ENCODE results near the gene DENND1A. TPM values are rescaled to one million over a fixed set of nuclear protein-coding genes. Genes with fewer than 3 reads are reported as not detected.

DENND1A gene
- total RNA-seq, 1 donor from 2014 or later = 24.0 TPM

DNA sequence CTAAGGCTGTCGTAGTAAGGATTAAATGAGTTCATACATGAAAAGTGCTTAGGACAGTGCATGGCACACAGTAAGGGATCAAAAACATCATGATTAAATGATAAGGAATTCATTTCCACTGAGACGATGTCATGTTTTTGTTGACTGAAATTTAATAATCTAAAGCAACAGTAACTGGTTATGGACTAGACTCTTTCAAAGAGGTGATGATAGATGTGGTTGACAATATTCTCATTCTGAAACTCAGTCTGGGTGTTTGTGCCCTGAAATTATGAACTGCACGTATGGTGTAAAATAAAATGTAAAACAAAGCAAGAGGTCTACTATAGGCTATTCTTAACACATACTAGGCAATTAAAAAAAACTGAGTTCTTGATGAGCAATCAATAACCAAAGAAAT is 280.0 kb downstream of the DENND1A start:
- no peak for DNase-seq

- DNase-seq = no peak
These were observed 282.8 kb downstream of the DENND1A start for GRCh38 chr9:123647145-123647544.

DNA sequence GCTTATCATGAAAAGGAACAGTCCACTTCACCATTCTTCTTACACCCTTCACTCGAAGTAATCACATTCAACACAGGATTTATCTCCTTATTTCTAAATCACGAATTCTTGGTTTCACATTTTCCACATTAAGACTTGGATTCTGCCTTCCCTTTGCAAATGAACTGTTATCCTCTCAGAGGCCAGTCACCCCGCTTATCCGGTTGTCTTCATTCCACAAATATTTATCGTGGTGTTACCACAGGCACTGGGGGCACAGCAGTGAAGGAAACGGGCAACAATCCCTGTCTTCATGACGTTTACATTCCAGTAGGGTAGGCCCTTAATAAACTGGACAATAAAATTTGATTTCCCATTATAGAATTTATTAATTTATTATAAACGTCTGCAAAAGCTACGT is 284.2 kb downstream of the DENND1A start:
- DNase-seq = no peak

DNA sequence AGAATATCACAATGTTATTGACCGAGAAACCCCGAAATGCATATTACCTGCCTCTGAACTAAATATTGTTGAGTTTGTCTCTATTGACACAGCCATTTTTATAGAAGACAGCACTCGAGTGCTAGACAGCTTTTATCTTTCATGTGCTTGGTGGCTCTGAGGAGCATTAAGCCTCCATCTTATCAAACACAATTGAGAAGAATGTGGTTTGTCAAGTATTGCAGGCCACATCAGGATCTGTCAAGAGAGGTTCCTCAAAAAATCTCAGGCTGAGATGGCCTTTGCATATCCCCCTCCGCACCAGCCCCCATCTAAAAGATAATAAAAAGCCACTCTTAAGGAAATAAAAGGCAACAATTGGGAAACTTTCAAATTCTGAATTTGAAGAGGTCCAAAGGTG is 284.8 kb downstream of the DENND1A start:
- no peak for DNase-seq

DNA sequence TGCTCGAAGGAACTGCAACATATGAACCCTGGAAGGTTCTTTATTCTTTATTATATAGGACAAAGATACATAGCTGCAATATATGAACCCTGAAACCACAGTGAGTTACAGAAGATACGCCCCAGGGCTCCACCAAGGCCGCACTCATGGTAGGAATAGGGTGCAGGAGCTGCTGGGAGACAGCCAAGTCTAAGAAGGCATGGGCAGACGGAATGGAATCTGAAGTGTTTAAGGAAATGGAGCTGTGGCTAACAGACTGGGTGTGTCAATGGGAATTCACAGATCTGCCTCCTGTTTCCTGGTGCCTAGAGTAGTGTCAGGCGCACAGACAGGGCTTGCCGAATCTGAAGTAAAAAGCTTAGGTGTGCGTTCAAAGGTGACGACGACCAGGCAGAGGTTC is 286.4 kb downstream of the DENND1A start:
- DNase-seq = no peak

GRCh38 chr9:123642291-123643278 is 287.3 kb downstream of the DENND1A start:
- peak; percentile 85 for DNase-seq

DNA sequence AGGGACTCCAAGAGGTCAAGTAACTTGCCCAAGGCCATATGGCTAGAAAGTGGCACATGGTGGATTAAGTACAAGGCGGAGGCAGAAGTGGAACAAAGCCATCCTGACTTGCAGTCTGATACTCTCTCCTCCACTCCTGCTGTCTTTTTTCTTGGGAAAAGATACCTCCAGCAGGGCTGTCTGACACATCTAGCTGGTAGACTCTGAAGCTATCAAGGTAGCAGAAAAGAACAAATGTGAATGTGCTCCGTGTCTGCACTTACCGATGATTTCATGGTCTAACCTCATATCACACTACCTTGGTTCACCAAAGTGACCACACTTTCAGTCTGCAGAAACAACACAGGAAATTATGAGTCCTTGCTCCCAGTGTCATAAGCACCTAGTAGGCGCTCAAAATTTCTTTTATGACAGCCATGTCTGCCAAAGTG is 289.1 kb downstream of the DENND1A start:
- DNase-seq = no peak

GRCh38 chr9:123639743-123640142 is 290.2 kb downstream of the DENND1A start:
- DNase-seq = no peak

- no peak for DNase-seq
These were observed 291.8 kb downstream of the DENND1A start for GRCh38 chr9:123637945-123638634.

DNA sequence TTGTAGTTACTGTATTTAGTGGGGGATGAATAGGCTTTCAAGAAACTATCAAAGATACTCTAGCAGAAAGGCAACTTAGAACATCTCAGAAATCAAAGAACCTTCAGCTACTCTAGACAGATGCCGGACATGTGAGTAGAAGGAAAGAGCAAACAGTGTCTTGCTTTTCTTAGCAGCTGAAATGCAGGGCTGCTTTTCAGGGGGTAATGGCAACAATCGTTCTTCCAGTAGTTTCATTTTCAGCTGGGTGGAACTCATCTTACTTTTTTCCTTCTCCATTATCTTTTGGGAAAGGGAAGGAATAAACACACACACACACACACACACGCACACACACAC is 292.4 kb downstream of the DENND1A start:
- DNase-seq = no peak

DNA sequence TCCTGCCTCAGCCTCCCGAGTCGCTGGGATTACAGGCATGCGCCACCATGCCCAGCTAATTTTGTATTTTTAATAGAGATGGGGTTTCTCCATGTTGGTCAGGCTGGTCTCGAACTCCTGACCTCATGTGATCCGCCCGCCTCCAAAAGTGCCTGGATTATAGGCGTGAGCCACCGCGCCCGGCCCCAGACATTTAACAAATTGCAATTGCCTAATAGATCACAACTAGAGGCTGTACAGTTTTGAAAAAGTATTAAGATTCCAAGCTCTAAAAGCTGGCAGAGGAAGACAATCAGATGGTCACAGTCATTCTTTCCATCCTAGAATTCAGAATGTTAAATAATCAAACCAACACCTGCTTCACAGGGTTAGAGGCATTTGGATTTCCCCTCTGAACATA is 293.1 kb downstream of the DENND1A start:
- peak; percentile 15 for DNase-seq

- peak; percentile 44 for DNase-seq
These were observed 298.1 kb downstream of the DENND1A start for GRCh38 chr9:123631862-123632261.

DNA sequence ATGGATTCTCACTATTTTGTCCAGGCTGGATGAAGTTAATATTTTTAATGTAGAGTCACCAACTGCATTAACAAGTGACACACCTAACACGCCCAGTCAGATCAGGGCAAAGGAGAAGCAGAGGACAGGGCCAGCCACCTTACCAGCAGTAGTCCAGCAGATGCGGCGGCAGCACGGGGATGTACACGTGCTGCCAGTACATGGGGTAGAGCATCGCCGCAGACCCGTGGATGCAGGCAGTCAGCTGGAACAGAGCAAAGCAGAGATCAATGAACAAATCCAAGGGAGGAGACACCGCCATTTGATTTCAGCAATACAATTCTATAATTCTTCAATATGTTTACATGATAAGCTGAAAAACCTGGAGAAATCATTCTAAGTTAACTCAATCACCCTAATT is 299.7 kb downstream of the DENND1A start:
- no peak for DNase-seq

- no peak for DNase-seq
These were observed 300.4 kb downstream of the DENND1A start for GRCh38 chr9:123629531-123629930.

DNA sequence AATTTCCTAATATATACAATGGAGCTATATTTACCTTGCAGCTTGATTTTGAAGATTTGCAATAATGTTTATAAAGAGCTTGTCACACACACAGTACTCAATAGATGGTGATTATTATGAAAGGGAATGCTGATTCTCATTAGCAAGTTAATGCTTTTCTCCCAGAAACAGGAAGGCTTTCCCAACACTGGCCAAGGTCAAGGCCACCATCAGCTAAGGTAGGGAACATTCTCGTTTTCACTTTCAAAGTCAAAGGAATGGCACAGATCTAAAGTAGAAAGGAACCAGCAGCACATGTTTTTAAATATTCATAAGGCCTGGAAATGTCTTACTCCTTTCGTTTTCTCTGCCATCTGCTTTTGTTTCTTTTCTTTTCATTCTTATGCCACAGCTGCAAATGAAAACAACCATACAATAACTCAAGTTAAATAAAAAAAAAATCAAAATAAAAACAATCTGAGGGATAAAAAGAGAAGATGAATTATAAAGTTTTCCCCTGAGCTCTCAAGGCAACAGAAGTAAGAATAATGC is 307.1 kb downstream of the DENND1A start:
- DNase-seq = no peak

GRCh38 chr9:123620239-123620638 is 309.7 kb downstream of the DENND1A start:
- no peak for DNase-seq

DNA sequence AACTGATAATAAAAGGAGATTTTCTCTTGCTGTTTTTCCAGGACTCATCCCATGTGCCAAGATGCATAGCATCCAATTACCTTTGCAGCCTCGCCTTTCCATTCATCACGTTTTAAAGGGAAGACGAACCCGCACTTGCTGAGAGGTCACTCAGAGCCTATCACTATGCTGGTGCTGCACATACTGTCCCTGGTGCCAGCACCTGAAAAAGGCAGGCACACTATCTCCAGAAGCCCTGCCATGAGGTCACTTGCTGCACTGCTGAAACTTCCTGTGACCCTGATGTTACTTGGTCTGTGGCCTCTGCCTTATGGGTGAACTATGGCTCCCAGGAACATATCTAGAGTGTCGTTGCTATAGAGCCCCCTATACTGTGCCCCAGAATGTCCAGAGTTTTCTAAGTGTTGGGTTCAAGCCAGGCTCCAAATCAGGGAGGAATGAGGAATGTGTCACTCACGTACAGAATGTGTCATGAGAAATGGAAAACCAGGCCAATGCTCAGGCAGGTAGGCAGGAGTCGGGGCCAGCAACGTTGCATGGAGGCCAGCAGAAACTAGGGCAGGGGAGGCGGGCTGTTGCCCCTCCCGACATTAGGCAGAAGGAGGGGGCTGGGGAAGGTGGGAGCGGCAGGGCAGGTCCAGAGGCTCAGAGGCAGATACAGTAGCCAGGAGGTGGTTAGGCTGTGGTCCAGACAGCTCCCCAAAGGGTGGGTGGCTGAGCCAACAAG is 311.8 kb downstream of the DENND1A start:
- DNase-seq = no peak

DNA sequence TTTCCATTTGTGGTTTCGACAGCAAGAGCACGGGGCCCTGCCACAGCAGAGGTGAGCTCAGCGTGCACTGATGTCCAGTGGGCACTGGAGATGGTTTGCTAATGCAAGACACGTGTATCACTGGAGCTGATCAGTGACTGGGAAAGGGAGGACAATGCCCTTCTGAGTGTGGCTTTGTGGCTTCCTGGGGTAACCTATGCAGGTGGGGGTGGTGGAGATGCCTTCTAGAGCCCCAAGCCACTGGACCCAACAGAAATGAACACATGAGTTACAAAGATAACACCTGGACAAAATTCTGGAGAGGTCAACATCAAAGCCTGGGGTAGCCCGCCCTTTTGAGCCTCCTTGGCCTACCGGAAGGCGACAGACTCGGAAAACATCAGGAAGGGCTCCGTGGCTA is 312.6 kb downstream of the DENND1A start:
- no peak for DNase-seq

DNA sequence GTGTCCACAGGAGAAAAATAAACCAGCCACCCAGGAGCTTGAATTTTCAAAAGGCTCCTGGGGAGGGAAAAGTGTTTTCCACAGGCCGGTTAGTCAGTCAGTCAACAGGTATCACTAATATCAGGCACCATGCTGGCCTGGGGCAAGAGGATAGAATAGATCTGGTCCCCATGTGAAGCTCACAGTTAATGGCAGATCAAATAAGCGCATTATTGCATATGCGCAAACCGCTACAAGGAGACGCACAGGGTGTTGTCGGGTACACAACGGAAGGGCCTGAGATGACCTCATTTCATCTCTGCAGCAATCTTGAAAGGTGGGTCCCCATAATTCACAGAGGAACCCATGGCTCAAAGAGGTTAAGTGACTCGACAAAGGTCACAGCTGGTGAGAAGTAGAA is 313.2 kb downstream of the DENND1A start:
- DNase-seq = no peak

DNA sequence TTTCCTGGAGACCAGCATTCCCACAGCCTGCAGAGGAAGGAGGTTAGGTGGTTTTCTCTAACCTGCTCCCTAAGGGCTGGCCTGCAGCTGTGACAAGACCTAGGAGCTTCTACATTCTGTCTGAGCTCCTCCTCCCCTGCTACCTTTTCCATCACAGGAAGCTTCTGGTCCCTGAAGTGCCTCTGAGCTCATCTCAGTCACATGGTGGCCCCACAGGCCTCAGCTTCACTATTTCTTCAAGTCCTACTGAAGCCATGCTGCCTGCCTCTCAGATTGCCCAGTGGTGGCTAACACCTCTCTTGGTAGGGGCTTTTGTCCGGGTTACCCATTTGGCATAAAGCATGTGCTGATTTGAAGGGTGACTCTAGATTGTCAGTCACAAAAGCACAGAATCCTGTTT is 314.5 kb downstream of the DENND1A start:
- DNase-seq = no peak

GRCh38 chr9:123614306-123615263 is 315.3 kb downstream of the DENND1A start:
- DNase-seq = peak; percentile 54
